Measurements from ENCODE around the gene VSTM2B.

VSTM2B gene

GRCh38 chr19:29535214-29535831 is 9.5 kb downstream of the VSTM2B start:
- H3K79me2 ChIP-seq (ENCODE audit: low read length) = no peaks in the 10 kb centered on the region
- no peaks in the 10 kb centered on the region for H3K27me3 ChIP-seq (ENCODE audit: low read depth, low read length)
- H3K4me1 ChIP-seq (ENCODE audit: low read length) = no peaks in the 10 kb centered on the region
- H3K36me3 ChIP-seq (replicated peaks; ENCODE audit: low read depth, low read length) = no peaks in the 10 kb centered on the region
- H3K9me3 ChIP-seq (ENCODE audit: insufficient read depth, low read length) = no peaks in the 10 kb centered on the region
- H3K9ac ChIP-seq (ENCODE audit: low read length) = no peak overlapping the region
- no peak overlapping the region for H3K4me2 ChIP-seq (ENCODE audit: low read length)
- TF ChIP-seq EZH2phosphoT487 (IDR thresholded peaks at IDR 0.05; ENCODE audit: low read depth) = no peak
- no peak for TF ChIP-seq CTCF (IDR thresholded peaks at IDR 0.05; ENCODE audit: low read depth, low read length)
- H3K27ac ChIP-seq (ENCODE audit: low read length) = no peak overlapping the region
- no peak overlapping the region for H2AFZ ChIP-seq (ENCODE audit: low read depth, low read length)
- no peaks in the 10 kb centered on the region for H4K20me1 ChIP-seq (ENCODE audit: insufficient read depth, low read length)
- no peak overlapping the region for H3K4me3 ChIP-seq (ENCODE audit: low read length)

GRCh38 chr19:29535984-29536508 is 10.3 kb downstream of the VSTM2B start:
- no peaks in the 10 kb centered on the region for H3K4me1 ChIP-seq (ENCODE audit: low read length)
- no peak overlapping the region for H3K27ac ChIP-seq (ENCODE audit: low read length)
- no peak overlapping the region for H3K4me3 ChIP-seq (ENCODE audit: low read length)
- no peaks in the 10 kb centered on the region for H3K36me3 ChIP-seq (replicated peaks; ENCODE audit: low read depth, low read length)
- no peaks in the 10 kb centered on the region for H3K79me2 ChIP-seq (ENCODE audit: low read length)
- H2AFZ ChIP-seq (ENCODE audit: low read depth, low read length) = no peak overlapping the region
- no peak overlapping the region for H3K4me2 ChIP-seq (ENCODE audit: low read length)
- no peaks in the 10 kb centered on the region for H3K27me3 ChIP-seq (ENCODE audit: low read depth, low read length)
- TF ChIP-seq EZH2phosphoT487 (IDR thresholded peaks at IDR 0.05; ENCODE audit: low read depth) (no peak), CTCF (IDR thresholded peaks at IDR 0.05; ENCODE audit: low read depth, low read length) (no peak)
- no peaks in the 10 kb centered on the region for H4K20me1 ChIP-seq (ENCODE audit: insufficient read depth, low read length)
- H3K9ac ChIP-seq (ENCODE audit: low read length) = no peak overlapping the region
- H3K9me3 ChIP-seq (ENCODE audit: insufficient read depth, low read length) = no peaks in the 10 kb centered on the region

- Histone ChIP-seq H3K79me2 (ENCODE audit: low read length) (no peaks in the 10 kb centered on the region), H2AFZ (ENCODE audit: low read depth, low read length) (no peak overlapping the region), H4K20me1 (ENCODE audit: insufficient read depth, low read length) (no peaks in the 10 kb centered on the region), H3K4me3 (ENCODE audit: low read length) (no peak overlapping the region), H3K4me1 (ENCODE audit: low read length) (no peaks in the 10 kb centered on the region), H3K9ac (ENCODE audit: low read length) (no peak overlapping the region), H3K9me3 (ENCODE audit: insufficient read depth, low read length) (no peaks in the 10 kb centered on the region), H3K27ac (ENCODE audit: low read length) (no peak overlapping the region), H3K27me3 (ENCODE audit: low read depth, low read length) (peaks cover under 1% of the 10 kb centered on the region; the same call in 1 of the 2 replicates), H3K36me3 (replicated peaks; ENCODE audit: low read depth, low read length) (no peaks in the 10 kb centered on the region), H3K4me2 (ENCODE audit: low read length) (no peak overlapping the region)
- TF ChIP-seq CTCF (IDR thresholded peaks at IDR 0.05; ENCODE audit: low read depth, low read length) (no peak), EZH2phosphoT487 (IDR thresholded peaks at IDR 0.05; ENCODE audit: low read depth) (no peak)
Measured at GRCh38 chr19:29537181-29537580, 11.4 kb downstream of the VSTM2B start.

GRCh38 chr19:29537601-29538000 is 11.8 kb downstream of the VSTM2B start:
- TF ChIP-seq EZH2phosphoT487 (IDR thresholded peaks at IDR 0.05; ENCODE audit: low read depth) (no peak), CTCF (IDR thresholded peaks at IDR 0.05; ENCODE audit: low read depth, low read length) (no peak)
- no peak overlapping the region for H2AFZ ChIP-seq (ENCODE audit: low read depth, low read length)
- no peaks in the 10 kb centered on the region for H3K36me3 ChIP-seq (replicated peaks; ENCODE audit: low read depth, low read length)
- H3K9ac ChIP-seq (ENCODE audit: low read length) = no peak overlapping the region
- H3K4me3 ChIP-seq (ENCODE audit: low read length) = no peak overlapping the region
- H3K79me2 ChIP-seq (ENCODE audit: low read length) = no peaks in the 10 kb centered on the region
- no peaks in the 10 kb centered on the region for H3K4me1 ChIP-seq (ENCODE audit: low read length)
- H3K9me3 ChIP-seq (ENCODE audit: insufficient read depth, low read length) = no peaks in the 10 kb centered on the region
- H3K27me3 ChIP-seq (ENCODE audit: low read depth, low read length) = peaks cover 4% of the 10 kb centered on the region; the same call in 1 of the 2 replicates
- H3K27ac ChIP-seq (ENCODE audit: low read length) = no peak overlapping the region
- no peak overlapping the region for H3K4me2 ChIP-seq (ENCODE audit: low read length)
- H4K20me1 ChIP-seq (ENCODE audit: insufficient read depth, low read length) = no peaks in the 10 kb centered on the region
